ENCODE data around the gene IQSEC3. TPM values are rescaled to one million over a fixed set of nuclear protein-coding genes. Genes with fewer than 3 reads are reported as not detected.
A peak's percentile ranks its signal among the peaks of the same experiment; 100 is the strongest.

Gene IQSEC3
- total RNA-seq, 1 experiment from 2014 or later: not detected

DNA sequence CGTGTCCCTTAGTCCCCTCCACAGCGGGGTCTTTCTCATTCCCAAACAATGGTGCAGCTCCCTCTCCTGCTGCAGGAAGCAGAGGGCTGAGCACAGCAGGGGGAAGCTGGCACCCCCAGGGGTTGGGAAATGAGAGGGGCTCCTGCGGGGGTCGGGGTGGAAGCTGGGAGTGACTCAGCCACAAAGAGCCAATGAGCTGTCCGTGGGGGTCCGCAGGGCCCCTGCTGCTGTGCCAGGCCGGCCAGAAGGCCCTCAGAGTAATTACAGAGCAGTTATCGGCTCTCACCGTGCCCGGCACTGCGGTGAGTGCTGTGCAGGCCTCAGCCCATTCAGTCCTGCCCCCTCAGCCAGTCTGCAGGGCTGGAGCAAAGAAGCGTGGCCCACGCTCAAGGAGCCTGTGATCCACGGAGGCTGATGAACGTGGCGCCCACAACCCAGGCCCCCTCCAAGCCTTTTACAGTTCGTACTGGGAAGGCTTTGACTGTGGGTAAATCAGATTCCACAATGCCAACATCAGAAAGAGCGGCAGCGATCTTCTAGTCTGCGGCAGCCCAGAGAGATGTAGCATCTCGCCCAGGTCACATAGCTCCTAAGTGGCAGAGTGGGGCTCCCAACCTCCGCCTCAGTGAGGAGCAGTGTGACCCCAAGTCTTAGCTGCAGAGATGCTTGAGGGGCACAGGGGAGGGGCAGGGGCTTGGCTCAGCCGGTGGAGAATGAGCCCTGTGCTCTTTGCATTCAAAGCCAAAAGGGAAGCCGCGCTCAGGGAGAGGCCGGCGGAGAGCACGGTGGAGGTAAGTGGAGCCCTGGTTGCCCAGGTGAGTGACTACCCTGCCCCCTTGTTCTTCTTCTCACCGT, 104.0 kb downstream of the IQSEC3 start:
- H3K4me3 ChIP-seq: no peak overlapping the region
- H3K9me3 ChIP-seq: no peaks in the 10 kb centered on the region
- DNase-seq: no peak
- H3K36me3 ChIP-seq: no peaks in the 10 kb centered on the region
- H3K27me3 ChIP-seq: no peaks in the 10 kb centered on the region

DNA sequence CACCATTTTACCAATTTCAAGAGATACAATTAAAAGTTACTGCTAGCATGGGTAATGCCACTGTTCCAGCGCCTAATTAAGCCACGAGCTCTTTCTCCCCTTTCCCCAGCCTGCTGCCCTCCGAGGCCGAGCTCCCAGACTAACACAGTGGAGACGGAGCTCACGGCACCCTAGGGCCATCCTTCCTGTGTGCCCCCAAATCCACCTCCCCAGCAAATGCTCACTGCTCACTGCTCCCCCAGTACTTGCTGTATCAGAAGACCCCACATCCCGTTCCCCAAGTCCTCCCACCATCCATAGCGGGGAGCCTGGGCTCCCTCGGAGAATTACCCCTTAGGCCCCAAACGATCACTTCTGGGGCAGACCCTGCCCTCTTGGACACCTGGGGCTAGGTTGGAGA, 104.7 kb downstream of the IQSEC3 start:
- Histone ChIP-seq H3K36me3 (no peaks in the 10 kb centered on the region), H3K9me3 (no peaks in the 10 kb centered on the region), H3K4me3 (no peak overlapping the region), H3K27me3 (no peaks in the 10 kb centered on the region)
- no peak for DNase-seq

DNA sequence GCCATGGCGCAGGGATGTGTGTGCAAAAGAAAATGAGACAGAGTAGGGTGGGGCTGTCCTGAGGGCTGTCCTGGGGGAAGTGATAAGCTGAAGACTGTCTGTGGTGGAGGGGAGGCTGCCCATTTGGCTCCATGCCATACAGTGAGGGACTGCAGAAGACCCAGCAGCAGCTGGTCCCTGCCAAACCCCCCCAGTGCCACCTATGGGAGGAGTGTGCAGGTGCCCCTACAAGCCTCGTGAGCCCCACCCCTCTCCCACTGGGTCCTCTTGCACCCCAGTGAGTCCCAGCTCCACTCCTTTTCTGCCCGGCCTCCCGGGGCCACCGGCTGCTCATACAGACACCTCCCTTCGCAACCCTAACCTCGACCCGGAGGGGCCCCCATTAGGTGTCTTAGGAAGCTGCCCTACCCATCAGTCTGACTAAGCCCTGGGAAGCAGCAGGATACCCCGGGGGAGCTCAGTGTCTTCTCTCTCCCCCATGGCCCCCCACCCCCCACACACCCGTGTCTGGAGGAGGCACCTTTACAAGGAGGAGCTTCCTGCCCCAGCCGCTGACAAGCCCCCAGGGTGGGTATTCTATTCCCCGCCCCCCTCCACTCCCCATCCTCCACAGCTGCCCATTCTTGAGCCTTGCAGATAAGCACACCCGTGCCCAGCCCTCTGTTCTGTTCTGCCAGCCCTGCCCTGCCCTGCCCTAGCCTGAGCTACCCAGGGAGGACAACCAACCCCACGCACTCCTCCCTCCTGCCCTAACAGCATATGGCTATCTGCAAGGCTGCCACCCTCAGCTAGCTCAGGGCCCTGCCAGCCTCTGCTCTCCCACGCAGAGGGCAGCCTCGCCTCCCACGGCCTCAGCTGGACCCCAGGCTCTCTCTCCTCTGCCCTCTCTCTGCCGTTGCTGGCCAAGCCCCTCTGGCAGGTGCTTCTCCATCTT, 105.4 kb downstream of the IQSEC3 start:
- DNase-seq: no peak
- Histone ChIP-seq H3K9me3 (no peaks in the 10 kb centered on the region), H3K4me3 (no peak overlapping the region), H3K36me3 (no peaks in the 10 kb centered on the region), H3K27me3 (no peaks in the 10 kb centered on the region)

DNA sequence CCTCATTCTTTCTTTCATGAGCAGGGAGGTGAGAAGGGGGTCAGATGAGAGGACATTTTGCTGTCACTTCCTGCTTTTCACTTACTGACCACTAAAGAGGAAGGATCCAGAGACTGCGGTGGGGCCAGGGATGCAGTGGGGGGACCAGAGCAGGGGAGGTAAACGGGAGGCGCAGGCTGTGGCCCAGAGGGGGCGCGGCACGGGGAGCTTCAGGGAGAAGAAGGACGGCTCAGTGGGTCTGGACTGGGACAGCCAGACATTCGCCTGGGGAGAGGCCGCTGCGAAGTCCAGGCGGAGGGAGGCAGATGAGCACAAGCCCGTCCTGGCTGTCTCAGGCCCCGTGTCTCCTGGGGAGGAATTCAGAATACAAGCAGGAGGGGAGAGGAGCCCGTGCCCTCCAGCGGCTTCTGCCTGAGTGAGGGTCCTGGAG, 106.2 kb downstream of the IQSEC3 start:
- no peak for DNase-seq
- H3K4me3 ChIP-seq: no peak overlapping the region
- H3K36me3 ChIP-seq: no peaks in the 10 kb centered on the region
- no peaks in the 10 kb centered on the region for H3K27me3 ChIP-seq
- no peaks in the 10 kb centered on the region for H3K9me3 ChIP-seq

DNA sequence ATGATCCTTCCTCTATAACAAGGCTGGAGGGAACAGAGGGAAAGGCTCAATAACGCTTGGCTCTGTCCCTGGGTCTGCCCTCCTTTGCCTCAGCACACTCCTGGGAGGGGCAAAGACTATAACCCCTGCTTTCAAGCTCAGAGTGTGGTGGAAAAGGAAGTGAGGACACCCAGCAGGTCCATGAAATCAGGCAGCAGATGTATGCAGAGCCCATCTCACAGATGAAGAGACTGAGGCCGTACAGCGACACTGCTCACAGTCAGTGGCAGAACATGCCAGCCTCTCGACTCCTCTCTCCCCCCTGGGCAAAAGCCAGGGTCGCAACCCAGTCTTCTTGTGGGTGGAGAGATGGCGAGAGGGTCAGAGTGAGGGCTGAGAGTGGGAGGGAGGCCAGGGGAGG, 107.6 kb downstream of the IQSEC3 start:
- H3K36me3 ChIP-seq: no peaks in the 10 kb centered on the region
- H3K4me3 ChIP-seq: no peak overlapping the region
- no peaks in the 10 kb centered on the region for H3K9me3 ChIP-seq
- no peaks in the 10 kb centered on the region for H3K27me3 ChIP-seq
- no peak for DNase-seq

DNA sequence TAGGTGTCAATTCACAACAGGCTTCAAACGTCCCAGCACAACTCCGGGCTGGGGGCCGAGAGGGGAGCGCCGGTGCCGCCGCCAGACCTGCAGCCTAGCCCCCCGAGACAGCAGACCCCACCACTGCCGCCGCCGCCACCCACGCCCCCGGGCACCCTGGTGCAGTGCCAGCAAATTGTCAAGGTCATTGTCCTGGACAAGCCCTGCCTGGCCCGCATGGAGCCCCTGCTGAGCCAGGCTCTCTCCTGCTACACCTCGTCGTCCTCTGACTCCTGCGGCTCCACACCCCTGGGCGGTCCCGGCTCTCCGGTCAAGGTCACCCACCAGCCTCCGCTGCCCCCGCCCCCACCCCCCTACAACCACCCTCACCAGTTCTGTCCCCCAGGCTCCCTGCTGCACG, 108.0 kb downstream of the IQSEC3 start:
- Histone ChIP-seq H3K4me3 (no peak overlapping the region), H3K9me3 (no peaks in the 10 kb centered on the region), H3K36me3 (no peaks in the 10 kb centered on the region), H3K27me3 (no peaks in the 10 kb centered on the region)
- no peak for DNase-seq

DNA sequence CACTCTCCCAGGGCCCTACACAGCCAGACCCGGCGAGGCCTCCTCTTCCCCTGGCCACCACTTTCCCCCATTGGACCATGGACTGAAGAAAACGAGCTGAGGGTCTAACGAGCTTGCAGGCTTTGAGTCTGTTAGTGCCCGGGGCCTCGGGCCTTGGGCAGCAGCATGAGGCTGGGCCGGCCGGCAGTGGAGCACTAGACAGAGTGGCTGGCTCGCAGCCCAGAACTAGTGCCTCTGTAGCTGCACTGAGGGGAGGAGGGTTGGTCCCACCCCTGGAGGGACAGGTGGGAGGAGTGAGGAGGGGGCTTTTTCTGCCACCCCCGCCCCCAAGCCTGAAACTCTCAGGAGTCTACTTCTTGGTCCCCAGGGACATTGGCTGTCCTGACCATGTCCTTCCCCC, 108.7 kb downstream of the IQSEC3 start:
- Histone ChIP-seq H3K27me3 (no peaks in the 10 kb centered on the region), H3K36me3 (no peaks in the 10 kb centered on the region), H3K4me3 (no peak overlapping the region), H3K9me3 (no peaks in the 10 kb centered on the region)
- DNase-seq: no peak

DNA sequence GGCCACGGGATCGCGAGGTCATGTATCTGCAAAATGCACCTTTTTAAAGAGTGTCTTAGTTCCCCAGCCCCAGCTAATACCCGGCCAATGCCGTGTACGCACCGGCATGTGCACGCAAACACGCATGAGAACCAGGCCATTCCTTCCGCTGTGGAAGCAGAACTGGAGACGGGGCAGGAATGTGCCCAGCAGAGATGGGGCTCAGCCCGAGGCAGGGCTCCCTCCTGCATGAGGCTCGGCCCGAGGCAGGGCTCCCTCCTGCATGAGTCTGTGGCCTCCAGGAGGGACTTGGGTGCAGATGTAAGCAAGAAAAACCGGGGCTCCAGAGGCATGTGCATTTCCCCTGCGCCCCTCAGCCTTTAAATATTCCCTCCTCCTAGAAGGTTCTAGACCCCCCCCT, 109.2 kb downstream of the IQSEC3 start:
- H3K9me3 ChIP-seq: no peaks in the 10 kb centered on the region
- no peaks in the 10 kb centered on the region for H3K27me3 ChIP-seq
- no peaks in the 10 kb centered on the region for H3K36me3 ChIP-seq
- H3K4me3 ChIP-seq: no peak overlapping the region
- no peak for DNase-seq

DNA sequence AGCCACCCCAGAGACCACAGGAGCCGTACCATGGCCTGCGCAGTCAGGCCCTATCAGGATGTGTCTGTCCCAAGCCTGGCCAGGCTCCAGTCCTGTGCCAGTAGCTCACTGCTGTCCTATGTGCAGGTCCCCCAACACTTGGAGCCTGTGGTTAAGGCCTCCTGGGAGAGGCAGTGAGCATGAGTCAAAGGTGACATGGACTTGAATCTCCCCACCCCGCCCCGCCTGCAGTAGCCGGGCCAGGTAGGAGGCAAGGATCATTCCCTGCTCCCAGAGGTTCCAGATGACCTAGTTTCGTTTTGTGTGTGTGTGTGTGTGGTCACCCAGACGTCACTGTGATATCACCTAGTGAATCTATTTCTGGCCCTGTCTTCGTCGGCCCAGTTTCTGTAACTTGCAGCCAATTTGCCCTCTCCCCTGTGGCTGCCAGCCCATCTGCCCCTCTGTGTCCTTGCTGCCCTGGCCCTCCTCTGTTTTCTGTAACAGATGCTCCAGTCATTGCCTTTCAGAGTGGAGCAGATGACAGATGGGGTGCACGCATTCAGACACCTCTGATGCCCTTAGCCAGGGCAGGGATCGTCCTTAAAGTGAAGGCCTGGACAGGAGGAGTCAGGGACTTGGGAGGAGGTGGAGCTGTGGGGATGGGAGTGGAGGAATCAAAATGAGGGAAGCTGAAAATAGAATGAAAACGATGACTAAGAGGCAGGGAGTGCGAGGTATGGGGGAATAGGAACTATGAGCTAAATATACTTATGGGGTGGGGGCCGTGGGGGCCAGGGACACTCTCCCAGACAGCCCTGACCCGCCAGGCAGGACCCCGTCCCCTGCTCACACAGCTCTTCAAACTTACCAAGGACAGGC, 110.0 kb downstream of the IQSEC3 start:
- Histone ChIP-seq H3K36me3 (no peaks in the 10 kb centered on the region), H3K27me3 (no peaks in the 10 kb centered on the region), H3K9me3 (no peaks in the 10 kb centered on the region), H3K4me3 (no peak overlapping the region)
- peak; percentile 36 for DNase-seq

DNA sequence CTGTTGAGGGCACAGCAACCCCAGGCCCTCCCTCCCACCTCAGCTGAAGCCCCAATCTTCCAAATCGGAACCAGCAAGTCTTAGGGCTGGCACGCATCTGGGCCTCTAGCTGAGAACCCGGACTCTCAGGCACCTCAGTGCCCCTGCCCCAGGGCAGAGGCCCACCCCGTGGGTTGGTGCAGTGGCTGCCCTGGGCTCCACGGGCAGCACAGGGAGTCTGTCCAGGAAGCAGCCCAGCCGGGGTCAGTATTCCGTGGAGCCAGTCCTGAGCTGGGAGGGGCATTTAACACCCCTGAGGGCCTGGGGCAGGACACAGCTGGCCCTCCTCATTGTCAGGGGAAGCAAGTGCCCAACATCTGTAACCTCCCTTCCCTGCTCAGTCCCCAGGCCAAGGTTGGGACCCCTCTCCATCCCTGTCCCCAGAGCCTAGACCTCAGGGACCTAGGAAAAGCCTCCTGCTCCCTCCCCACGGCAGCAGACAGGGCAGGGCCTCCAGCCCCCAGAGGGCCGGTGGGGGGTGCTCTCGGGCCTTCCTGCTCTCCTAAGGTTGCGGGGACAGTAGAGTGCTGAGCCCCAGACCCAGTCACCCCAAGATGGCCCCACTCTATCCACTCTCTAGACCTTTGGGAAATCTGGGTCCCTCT, 110.9 kb downstream of the IQSEC3 start:
- Histone ChIP-seq H3K9me3 (no peaks in the 10 kb centered on the region), H3K4me3 (no peak overlapping the region), H3K36me3 (no peaks in the 10 kb centered on the region), H3K27me3 (no peaks in the 10 kb centered on the region)
- no peak for DNase-seq

DNA sequence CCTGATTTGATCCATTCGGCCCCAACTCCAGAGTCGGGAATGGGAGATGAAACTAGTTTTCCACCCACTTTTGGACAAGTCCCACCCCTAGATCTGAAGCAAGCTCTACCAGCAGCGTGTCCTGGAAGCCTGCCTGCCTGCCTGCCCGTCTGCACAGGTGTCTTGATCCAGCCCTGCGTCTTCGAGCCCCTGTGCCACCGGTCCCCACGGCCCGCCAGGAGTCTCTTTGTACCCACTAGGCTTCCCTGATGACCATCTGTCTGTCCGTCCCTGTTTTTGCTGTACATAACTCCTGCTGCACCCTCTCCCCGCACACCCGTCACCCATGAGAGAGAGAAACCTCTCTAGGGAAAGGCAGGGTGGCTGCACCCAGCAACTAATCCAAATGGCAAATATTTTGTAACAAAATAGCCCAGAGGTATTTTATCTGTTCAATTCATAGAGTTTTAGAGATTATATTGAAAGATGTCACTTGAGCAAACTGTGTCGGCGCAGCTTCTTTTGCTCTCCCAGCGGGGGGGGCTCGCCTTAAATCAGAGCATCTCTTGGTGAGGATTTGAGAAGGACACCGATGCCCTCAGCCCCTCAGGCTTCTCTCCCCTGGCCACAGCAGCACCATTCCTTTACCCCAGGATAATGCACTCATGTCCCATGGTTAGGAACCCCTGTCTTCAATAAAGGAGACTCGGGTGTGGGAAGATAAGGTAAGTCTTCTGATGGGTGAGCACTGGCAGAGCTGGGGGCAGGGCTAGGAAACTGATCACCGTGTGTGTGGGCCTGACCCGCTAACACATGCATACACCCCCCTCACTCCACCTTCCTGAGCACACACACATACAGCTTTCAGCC, 111.6 kb downstream of the IQSEC3 start:
- DNase-seq: no peak
- Histone ChIP-seq H3K27me3 (no peaks in the 10 kb centered on the region), H3K36me3 (no peaks in the 10 kb centered on the region), H3K4me3 (no peak overlapping the region), H3K9me3 (no peaks in the 10 kb centered on the region)

DNA sequence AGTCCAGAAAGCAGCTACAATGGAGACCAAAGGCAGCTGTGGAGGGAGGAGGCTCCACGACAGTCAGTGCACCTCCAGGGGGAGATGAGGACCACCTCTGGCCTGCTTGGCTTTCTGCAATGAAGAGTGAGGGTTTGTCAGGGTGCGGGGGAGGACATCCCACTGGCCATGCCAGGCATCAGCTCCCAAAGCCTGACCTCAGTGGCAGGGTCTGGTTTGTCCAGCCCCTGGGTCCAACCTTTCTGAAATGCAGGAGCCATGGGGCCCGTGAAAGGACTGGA, 112.2 kb downstream of the IQSEC3 start:
- H3K9me3 ChIP-seq: no peaks in the 10 kb centered on the region
- no peaks in the 10 kb centered on the region for H3K27me3 ChIP-seq
- no peaks in the 10 kb centered on the region for H3K36me3 ChIP-seq
- H3K4me3 ChIP-seq: no peak overlapping the region
- DNase-seq: no peak

DNA sequence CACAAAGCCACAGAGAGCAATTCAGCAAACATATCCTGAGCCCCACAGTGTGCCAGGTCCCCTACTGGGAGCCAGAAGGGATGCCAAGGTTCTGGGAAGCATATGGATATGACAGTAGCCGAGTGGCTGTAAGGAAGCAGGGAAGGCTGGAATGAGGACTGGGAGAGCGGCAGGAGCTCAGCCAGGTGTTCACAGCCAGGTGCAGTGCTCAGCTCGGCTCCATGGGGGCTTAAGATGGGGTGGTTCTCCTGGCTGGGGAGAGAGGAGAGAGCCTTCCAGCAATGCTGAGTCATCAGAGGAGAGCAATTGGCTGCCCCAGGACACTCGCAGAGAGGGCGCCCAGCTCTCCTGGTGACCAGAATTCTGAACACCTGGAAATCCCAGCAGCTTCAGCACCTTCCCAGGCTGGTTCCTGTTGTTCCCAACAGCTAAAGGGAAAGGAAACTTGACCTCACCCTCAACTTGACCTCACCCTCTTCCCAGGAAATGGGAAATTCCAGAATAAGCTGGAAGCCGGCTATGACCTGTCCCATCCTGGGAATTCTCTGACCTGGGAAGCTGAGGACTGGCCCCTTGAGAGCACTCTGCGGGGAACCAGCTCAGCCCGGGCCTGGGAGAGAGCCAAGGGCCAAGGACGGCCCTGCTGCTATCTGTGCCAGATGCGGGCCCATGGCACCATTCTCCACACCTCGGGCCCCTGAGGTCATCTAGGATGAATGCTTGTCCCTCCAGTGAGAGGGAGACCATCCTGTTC, 112.7 kb downstream of the IQSEC3 start:
- Histone ChIP-seq H3K4me3 (no peak overlapping the region), H3K27me3 (no peaks in the 10 kb centered on the region), H3K9me3 (no peaks in the 10 kb centered on the region), H3K36me3 (no peaks in the 10 kb centered on the region)
- DNase-seq: peak; percentile 85

DNA sequence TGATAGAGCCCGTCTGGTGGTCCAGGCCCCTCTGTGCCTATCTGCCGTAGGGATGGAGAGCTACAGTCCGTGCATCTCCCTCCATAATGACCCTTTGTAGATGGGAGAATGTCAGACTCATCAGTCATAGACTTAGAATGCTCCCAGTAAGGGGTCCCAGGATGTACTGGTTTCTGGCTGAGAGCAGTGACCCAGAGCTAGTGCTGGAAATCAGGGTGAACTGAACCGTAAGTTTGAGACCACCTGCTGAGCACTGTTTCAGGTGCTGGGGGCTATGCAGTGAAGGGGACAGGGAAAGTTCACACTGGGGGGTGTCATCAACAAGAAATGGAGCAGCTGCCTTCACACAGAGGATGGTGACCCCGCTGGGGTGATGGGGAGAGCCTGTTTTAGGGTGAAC, 113.3 kb downstream of the IQSEC3 start:
- no peaks in the 10 kb centered on the region for H3K27me3 ChIP-seq
- no peak for DNase-seq
- H3K4me3 ChIP-seq: no peak overlapping the region

DNA sequence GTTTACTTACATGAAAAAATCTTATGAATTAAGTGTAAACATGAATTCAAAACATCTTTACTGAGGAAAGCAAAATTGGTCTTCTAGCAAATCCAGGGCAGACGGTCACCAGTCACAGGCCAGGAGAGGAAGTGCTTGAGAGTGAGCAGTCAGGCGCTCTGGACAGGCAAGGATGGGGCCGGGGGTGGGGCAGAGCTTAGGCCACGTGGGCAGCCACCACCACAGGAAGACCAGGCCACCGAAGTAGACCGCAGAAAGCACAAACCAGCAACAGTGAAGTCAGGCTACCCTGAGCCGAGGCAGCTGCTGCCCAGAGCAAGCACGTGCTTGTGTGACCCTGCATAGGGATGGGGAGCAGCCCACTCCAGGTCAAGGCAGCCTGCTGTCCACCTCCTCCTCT, 113.9 kb downstream of the IQSEC3 start:
- Histone ChIP-seq H3K27me3 (no peaks in the 10 kb centered on the region), H3K4me3 (no peak overlapping the region), H3K9me3 (no peaks in the 10 kb centered on the region), H3K36me3 (no peaks in the 10 kb centered on the region)
- no peak for DNase-seq

More for the DNA sequence above, 113.3 kb downstream of the IQSEC3 start:
- H3K36me3 ChIP-seq: no peaks in the 10 kb centered on the region
- H3K9me3 ChIP-seq: no peaks in the 10 kb centered on the region

Data from MG63 (cell line).